Gastrocnemius medialis (tissue), 4 donors: ENCODE results near the gene TIGD3. TPM values are rescaled to one million over a fixed set of nuclear protein-coding genes. Genes with fewer than 3 reads are reported as not detected.

Experiments used
- ATAC-seq, 2 donors: fragments of 150-250 bp; one replicate each; pipeline ENCODE4 v1.9.1; 2016
- DNase-seq, 2 donors: peaks; one replicate each; pipeline ENCODE4 v3.0.0-alpha.2; 2019
- H3K27ac ChIP-seq, 4 donors: fragments of 200-600 bp; sonication (generic); 1 replicate in 1 of 4; 2 replicates in 3 of 4; pipeline ENCODE4 v1.5.1; 2016 to 2018; ENCODE audit warnings: mild to moderate bottlenecking in 2 of 4, moderate library complexity in 1 of 4
- H3K27me3 ChIP-seq, 3 donors: fragments of 200-600 bp; sonication (generic) in 2 of 3; 1 replicate in 1 of 3; 2 replicates in 2 of 3; pipeline versions ENCODE4 v1.5.1 to v1.6.0; 2016 to 2019; ENCODE audit warnings: mild to moderate bottlenecking in 1 of 3, moderate library complexity in 1 of 3
- H3K36me3 ChIP-seq, 2 donors: fragments of 200-600 bp; sonication (generic) in 1 of 2; one replicate each; pipeline ENCODE4 v1.5.1; 2017 to 2018
- H3K4me1 ChIP-seq, 2 donors: fragments of 200-600 bp; sonication (generic) in 1 of 2; one replicate each; pipeline ENCODE4 v1.5.1; 2016 to 2017; ENCODE audit warnings: mild to moderate bottlenecking in 2 of 2
- H3K4me3 ChIP-seq, 4 donors: fragments of 200-600 bp; sonication (generic) in 3 of 4; 1 replicate in 1 of 4; 2 replicates in 3 of 4; pipeline ENCODE4 v1.5.1; 2016 to 2019; ENCODE audit warnings: mild to moderate bottlenecking in 2 of 4
- H3K9me3 ChIP-seq, 3 donors: fragments of 200-600 bp; sonication (generic) in 2 of 3; 1 replicate in 1 of 3; 2 replicates in 2 of 3; pipeline ENCODE4 v1.5.1; 2016 to 2019
- POLR2A ChIP-seq, 2 donors: fragments of 450-650 bp; IDR thresholded peaks; one replicate each; pipeline ENCODE4 v1.6.1; 2017; ENCODE audit warnings: antibody characterized with exemption in 2 of 2, mild to moderate bottlenecking in 2 of 2, moderate library complexity in 2 of 2
- in situ Hi-C, 4 donors: fragments of 200-750 bp; cut with MboI; loops; one replicate each; pipeline versions ENCODE4 v1.15.0 to v1.8.0; 2017; ENCODE audit warnings: low sequenced_read_pairs in 4 of 4
- intact Hi-C: fragments of 100-400 bp; cut with DNase I; formaldehyde crosslinking; loops from one replicate; pipeline ENCODE4 v1.15.1; 2023; ENCODE audit warnings: low total_unique reads
- total RNA-seq, 4 donors: library from RNA; depleted of rRNA; stranded (reverse); fragments of >200 nt; gene quantifications; one replicate each; pipeline versions ENCODE4 v1.1.0 to v1.2.3, GENCODE V29; 2016
- TF ChIP-seq, protein P1 (sequence below), 5 experiments: fragments of 450-650 bp in 3 of 5; fragments of 200-600 bp in 2 of 5; sonication (generic) in 2 of 5; IDR thresholded peaks in 4 of 5; conservative IDR thresholded peaks in 1 of 5; 1 replicate in 4 of 5; 2 replicates in 1 of 5; pipeline ENCODE4 v1.5.1; 2016 to 2019; ENCODE audit warnings: antibody characterized with exemption in 5 of 5, mild to moderate bottlenecking in 3 of 5, moderate library complexity in 3 of 5

The TIGD3 gene
- total RNA-seq, 4 donors from 2014 or later: 0.16 to 0.71 (median 0.48) TPM

DNA sequence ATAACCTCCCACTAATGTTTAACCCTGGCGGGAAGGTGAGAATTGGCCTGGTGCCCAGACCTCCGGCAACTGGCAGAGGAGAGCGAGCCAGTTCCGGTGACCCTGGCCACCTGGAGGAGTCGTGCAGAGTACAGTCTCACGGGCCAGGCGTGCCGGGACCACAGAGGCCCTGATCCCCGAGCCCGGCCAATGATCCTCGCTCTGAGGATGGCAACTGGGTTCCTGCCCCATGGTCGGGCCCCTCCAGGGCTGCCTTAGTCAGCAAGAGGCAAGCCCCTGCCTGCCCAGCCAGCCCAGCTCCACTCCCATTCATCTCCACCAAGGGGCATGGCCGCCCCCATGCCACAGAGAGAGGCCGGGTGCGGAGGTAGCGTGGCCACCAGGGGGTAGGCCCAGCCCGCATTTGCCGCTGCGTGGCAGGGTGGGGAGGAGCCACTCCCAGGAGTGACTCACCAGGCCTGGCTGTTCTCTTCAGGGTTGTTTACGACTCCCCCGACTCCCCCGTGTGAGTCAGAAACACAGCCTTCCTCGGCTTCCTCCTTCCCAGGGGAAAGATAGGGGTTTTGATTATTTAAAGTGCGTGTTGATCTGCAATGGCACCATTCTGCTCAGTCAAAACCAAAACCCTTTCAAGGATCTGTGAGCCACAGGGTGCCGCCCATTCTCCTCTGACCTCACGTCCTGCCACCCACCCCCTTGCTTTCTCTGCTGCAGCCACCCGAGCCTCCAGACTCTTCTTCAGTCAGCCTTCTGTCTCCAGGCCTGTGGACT lies 27.7 kb downstream of the TIGD3 start, which contains the start of gene SLC25A45:
Gene SLC25A45 (minus strand): TSS at position 614 of the 771 bp plus-strand sequence. CDS start 695 bp downstream, outside the sequence.
- Histone ChIP-seq H3K9me3 (no peaks in the 10 kb centered on the region), H3K36me3 (no peaks in the 10 kb centered on the region), H3K4me3 (peak within 1 kb of the TSS; percentile 46 to 63 (median 54)), H3K27me3 (no peaks in the 10 kb centered on the region), H3K27ac (peak within 1 kb of the TSS; percentile 96 to 100 (median 98)), H3K4me1 (peaks cover 46 to 51% of the 10 kb centered on the region in 2 donors)
- in situ Hi-C loops: loop anchor here in 1 of 4 donors (5.0 kb wide), 1 partner anchor 35 kb away; no protein-coding TSS in a partner anchor
- ATAC-seq (peak; percentile 80 to 86), DNase-seq (peak; percentile 95 to 96)
- intact Hi-C loops: loop anchor here (1.0 to 2.0 kb wide), 4 partner anchors 35 to 128 kb away; no protein-coding TSS in a partner anchor
- peak; percentile 62 to 89 for TF ChIP-seq POLR2A (IDR thresholded peaks at IDR 0.05)
- TF ChIP-seq, protein P1, sequence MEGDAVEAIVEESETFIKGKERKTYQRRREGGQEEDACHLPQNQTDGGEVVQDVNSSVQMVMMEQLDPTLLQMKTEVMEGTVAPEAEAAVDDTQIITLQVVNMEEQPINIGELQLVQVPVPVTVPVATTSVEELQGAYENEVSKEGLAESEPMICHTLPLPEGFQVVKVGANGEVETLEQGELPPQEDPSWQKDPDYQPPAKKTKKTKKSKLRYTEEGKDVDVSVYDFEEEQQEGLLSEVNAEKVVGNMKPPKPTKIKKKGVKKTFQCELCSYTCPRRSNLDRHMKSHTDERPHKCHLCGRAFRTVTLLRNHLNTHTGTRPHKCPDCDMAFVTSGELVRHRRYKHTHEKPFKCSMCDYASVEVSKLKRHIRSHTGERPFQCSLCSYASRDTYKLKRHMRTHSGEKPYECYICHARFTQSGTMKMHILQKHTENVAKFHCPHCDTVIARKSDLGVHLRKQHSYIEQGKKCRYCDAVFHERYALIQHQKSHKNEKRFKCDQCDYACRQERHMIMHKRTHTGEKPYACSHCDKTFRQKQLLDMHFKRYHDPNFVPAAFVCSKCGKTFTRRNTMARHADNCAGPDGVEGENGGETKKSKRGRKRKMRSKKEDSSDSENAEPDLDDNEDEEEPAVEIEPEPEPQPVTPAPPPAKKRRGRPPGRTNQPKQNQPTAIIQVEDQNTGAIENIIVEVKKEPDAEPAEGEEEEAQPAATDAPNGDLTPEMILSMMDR (IDR thresholded peaks at IDR 0.05 in 4 of 5, conservative IDR thresholded peaks at IDR 0.05 in 1 of 5): peak; percentile 93 to 99 (median 96)

DNA sequence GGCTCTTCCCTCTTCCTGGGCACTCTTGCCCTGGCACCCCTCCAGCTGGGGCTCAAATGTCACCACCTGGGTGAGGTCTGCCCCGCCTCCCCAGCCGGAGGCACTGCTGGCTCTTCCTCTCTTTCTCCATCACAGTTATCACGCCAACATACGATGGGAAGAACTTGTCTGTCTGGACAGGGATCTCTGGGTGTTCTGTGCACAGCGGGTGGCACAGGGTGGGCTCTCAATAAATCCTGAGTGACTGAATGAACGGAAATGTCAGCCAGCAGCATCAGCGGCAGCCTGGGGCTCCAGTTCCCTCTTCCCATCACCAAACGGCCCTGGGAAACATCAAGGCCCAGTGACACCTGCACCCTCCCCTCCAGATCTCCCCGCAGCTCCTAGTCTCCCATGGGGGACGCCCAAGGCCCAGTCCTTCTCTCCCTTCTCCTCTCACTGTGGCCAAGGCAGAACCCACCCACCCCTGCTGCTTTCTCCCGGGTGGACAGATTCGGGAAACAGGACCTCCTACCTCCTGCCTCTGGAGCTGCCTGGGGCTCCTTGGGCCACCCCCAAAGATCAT lies 28.3 kb downstream of the TIGD3 start:
- no peaks in the 10 kb centered on the region for H3K9me3 ChIP-seq
- in situ Hi-C loops (loop anchor here in 1 of 4 donors (5.0 kb wide), 1 partner anchor 34 kb away; no protein-coding TSS in a partner anchor), intact Hi-C loops (loop anchor here (1.0 to 2.0 kb wide), 4 partner anchors 34 to 127 kb away; no protein-coding TSS in a partner anchor)
- peak in 1 of 2 donors; percentile 97 for DNase-seq
- H3K27me3 ChIP-seq: no peaks in the 10 kb centered on the region
- ATAC-seq: peak in 1 of 2 donors; percentile 0
- H3K36me3 ChIP-seq: no peaks in the 10 kb centered on the region
- H3K4me1 ChIP-seq: peaks cover 52 to 56% of the 10 kb centered on the region in 2 donors
- TF ChIP-seq POLR2A (IDR thresholded peaks at IDR 0.05): peak; percentile 14 to 51
- TF ChIP-seq, protein P1 (IDR thresholded peaks at IDR 0.05 in 4 of 5, conservative IDR thresholded peaks at IDR 0.05 in 1 of 5): no peak
- peak overlapping the region; percentile 46 to 63 (median 54) for H3K4me3 ChIP-seq
- H3K27ac ChIP-seq: peak overlapping the region; percentile 96 to 100 (median 98)

DNA sequence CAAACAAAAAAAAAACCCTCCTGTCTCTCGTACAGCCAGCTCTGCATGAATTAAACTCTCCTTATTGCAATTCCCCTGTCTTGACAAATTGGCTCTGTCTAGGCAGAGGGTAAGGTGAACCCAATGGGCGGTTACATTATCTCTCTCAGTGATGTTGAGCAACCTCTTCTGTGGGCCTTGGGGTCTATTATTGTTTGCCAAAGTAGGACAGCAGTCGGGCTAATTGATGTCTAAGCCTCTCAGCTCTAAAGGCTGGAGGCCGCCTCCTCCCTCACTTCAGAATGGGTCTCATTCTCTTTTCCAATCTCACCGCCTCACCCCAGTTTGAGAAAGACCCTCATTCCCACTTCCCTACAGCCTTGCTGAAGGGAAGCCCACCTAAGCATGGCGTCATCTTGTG lies 29.2 kb downstream of the TIGD3 start:
- H3K4me3 ChIP-seq: no peak overlapping the region
- in situ Hi-C loops (loop anchor here in 1 of 4 donors (5.0 kb wide), 1 partner anchor 34 kb away; no protein-coding TSS in a partner anchor), intact Hi-C loops (loop anchor here (2.0 kb wide), 1 partner anchor 33 kb away; no protein-coding TSS in a partner anchor)
- H3K4me1 ChIP-seq: peaks cover 52 to 63% of the 10 kb centered on the region in 2 donors
- H3K27ac ChIP-seq: peak overlapping the region; percentile 96 to 100 (median 98)
- DNase-seq (no peak), ATAC-seq (no peak)
- no peaks in the 10 kb centered on the region for H3K9me3 ChIP-seq
- peaks cover 0 to 4% of the 10 kb centered on the region in 2 donors for H3K36me3 ChIP-seq
- TF ChIP-seq, protein P1 (IDR thresholded peaks at IDR 0.05 in 4 of 5, conservative IDR thresholded peaks at IDR 0.05 in 1 of 5): no peak
- TF ChIP-seq POLR2A (IDR thresholded peaks at IDR 0.05): no peak
- no peaks in the 10 kb centered on the region for H3K27me3 ChIP-seq

DNA sequence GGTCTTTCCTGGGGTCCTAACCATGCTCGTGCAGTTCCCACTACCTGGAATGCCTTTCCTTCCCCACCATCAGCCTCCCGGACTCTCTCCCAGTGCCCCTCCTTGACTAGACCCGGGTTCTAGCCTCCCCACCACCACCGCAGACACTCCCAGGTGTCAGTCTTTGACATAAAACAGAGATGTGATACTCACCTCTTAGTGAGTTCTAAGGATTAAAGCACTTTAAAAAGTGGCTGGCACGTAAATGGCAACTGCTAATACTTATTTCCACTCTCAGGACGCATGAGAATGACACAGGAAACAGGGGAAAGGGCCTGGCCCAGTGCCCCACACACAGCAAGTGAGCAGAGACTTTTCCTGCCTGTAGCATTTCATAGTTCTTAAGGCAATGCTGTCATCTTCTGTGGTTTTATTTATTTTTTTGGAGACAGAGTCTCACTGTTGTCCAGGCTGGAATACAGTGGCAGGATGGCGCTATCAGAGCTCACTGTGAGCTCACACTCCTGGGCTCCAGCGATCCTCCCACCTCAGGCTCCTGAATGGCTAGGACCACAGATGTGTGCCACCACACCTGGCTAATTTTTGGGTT lies 29.8 kb downstream of the TIGD3 start:
- Histone ChIP-seq H3K36me3 (peaks cover 0 to 5% of the 10 kb centered on the region in 2 donors), H3K4me1 (peaks cover 52 to 65% of the 10 kb centered on the region in 2 donors), H3K27me3 (no peaks in the 10 kb centered on the region), H3K4me3 (no peak overlapping the region), H3K27ac (peak overlapping the region; percentile 96 to 100 (median 98)), H3K9me3 (no peaks in the 10 kb centered on the region)
- TF ChIP-seq, protein P1 (IDR thresholded peaks at IDR 0.05 in 4 of 5, conservative IDR thresholded peaks at IDR 0.05 in 1 of 5): no peak
- TF ChIP-seq POLR2A (IDR thresholded peaks at IDR 0.05): no peak
- ATAC-seq: no peak
- intact Hi-C loops (no loop called here), in situ Hi-C loops (loop anchor here in 1 of 4 donors (5.0 kb wide), 1 partner anchor 33 kb away; no protein-coding TSS in a partner anchor)
- no peak for DNase-seq
